GM19023 (cell line): ENCODE measurements around the gene PARD3B.
"Not testable (repeated sequence)": the region's sequence is repeated elsewhere in the genome, so short reads cannot be mapped to it uniquely, and the experiment has no call there.

Experiments
- ATAC-seq: cut with Tn5 transposase; IDR thresholded peaks from one replicate; pipeline ENCODE4 v1.9.1; 2021; ENCODE audit warnings: mild to moderate bottlenecking, moderate library complexity; ENCODE audit not compliant: unreplicated experiment

PARD3B gene

DNA sequence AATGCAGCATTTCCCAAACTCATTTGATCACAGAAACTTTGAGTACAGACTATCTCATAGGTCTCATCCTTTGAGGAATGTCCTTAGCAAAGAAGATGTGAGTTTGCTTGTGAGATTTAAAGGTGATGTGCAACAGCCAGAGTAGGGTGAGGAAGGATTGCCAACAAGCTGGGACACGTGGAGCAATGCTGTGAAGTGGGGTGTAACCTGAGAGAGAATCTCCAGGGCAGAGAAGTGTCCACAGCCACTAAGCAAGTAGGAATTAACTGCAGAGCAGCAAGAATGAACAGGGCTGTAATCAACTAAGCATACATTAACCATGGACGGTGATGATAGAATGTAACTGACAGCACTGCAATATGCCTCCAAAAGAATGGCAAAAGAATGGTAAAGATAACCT, 667.1 kb downstream of the PARD3B start:
- ATAC-seq: no peak

DNA sequence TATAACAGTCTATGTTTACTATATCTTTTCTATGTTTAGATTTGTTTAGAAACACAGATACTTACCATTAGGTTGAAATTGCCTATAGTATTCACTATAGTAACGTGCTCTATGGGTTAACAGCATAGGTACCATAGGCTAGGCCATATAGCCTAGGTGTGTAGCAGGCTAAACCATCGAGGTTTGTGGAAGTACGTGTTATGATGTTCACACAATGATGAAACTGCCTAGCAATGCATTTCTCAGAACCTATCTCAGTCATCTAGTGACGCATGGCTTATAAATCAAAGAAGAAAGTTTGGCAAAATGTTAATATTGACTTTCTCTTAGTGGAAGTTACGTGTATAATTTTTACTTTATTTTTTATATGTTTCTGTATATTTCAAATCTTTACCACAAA, 670.8 kb downstream of the PARD3B start:
- no peak for ATAC-seq

DNA sequence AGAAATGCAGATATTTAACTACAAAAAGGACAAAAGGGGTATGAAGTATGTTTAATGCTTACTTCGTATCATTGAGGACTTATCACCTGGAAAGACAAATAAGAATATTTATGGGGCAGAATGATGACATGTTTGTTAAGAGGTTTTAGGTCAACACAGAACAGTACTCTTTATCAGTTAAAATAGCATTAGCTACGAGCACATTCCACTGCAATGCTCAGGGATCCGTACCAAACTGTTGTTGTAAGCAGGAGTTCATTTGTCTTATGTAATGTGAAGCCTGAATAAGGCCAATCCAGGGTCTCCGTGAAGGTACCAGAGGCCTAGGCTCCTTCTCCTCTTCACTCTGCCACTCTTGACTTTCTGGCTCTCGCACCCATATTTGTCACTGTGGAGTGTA, 671.3 kb downstream of the PARD3B start:
- no peak for ATAC-seq

GRCh38 chr2:205217004-205217403, 671.7 kb downstream of the PARD3B start:
- no peak for ATAC-seq

GRCh38 chr2:205218056-205218455, 672.8 kb downstream of the PARD3B start:
- no peak for ATAC-seq

- not testable (repeated sequence) for ATAC-seq
Measured at GRCh38 chr2:205218816-205219215, 673.5 kb downstream of the PARD3B start.

DNA sequence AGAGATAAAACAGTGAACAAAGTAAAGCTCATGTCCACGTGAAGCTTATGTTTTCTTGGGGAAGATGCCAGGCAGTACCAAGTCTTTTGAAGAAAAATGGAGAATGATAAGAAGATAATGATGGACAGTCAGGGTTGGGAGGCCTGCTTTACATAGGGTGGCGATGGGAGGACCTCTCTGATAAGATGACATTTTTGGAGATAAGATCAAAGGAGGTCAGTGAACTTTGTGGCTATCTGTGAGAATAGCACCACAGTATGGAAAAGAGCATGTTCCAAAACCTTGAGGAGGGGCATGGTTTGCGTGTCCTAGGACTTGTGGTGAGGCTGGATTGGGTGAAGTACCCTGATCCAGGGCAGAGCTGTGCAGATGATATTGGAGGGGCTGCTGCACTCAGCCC, 675.3 kb downstream of the PARD3B start:
- no peak for ATAC-seq

DNA sequence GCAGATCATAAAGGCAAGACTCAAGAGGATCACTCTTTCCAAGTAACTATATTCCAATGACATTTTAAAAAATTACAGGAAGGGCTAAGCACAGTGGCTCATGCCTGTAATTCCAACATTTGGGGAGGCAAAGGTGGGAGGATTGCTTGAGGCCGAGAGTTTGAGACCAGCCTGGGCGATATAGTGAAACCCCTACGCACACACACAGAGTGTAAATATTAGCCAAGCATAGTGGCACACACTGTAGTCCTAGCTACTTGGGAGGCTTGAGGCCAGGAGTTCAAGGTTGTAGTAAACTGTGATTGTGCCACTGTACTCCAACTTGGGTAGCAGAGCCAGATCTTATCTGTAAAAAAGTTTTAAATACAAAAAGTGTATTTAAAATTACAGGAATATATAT, 686.8 kb downstream of the PARD3B start:
- ATAC-seq: no peak

DNA sequence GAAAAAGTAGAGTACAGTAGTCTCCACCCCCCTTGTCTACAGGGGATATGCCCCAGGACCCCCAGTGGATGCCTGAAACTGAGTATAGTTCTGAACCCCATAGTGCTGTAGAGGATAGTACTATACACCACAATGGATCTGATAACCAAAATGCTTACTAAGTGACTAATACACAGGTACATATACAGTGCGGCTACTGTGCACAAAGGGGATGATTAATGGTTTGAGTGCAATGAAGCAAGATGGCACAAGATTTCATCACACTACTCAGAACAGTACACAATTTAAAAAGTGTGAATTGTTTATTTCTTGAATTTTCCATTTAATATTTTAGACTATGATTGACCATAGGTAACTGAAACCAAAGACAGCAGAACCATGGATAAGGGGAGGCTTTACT, 690.2 kb downstream of the PARD3B start:
- no peak for ATAC-seq

DNA sequence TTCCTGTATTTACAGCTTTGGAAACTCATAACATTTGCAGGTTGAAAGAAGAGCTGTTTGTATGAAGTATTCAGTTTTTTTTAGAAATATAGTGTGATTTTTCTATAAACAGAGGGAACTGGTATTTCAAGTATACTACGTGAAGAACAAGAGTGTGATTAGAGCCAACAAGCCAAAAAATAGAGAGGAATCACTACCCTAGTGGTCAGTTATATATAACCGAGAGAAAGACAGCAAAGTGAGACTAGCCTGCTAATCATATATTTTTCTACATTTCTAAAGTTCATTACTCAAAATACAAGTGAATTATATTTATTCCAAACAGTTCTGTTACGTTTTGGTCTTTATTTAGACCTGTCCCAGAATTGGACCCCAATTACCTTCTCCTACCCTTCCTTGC, 692.2 kb downstream of the PARD3B start:
- ATAC-seq: no peak

DNA sequence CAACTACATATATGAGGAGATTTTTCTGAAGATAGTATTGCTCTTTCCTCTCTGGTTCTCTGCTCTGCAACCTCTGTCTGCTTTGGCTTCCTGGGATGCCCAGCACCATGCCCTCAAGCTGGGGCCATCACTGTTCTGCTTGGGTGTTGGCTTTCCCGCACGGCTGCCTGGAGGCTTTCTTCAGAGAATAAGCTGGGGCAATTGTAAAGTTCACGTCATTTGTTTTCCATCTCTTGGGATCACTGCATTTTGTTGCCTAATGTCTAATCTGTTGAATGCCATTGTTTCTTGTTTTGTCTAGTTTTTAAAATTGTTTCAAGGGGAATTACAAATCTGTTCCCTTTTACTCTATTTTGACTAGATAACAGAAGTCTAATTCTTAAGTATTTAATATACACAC, 699.7 kb downstream of the PARD3B start:
- ATAC-seq: no peak

GRCh38 chr2:205245652-205246051, 700.4 kb downstream of the PARD3B start:
- no peak for ATAC-seq

DNA sequence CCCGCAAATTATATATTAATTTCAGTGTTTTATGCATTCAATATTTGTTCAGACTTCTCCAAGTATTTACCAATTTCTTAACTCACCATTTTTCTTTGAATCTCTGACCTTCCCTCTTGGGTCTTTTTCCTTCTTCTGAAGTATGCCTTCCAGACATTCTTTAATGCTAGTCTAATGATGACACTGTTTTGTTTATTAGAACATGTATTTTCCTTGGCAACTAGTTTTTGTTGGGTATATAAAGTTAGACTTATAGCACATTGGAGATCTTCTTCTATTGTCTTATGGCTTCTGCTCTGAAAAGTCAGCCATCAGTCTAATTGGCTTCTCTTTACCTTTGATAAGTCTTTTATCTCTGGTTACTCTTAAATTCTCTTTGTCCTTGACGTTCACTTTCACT, 713.8 kb downstream of the PARD3B start:
- ATAC-seq: no peak

DNA sequence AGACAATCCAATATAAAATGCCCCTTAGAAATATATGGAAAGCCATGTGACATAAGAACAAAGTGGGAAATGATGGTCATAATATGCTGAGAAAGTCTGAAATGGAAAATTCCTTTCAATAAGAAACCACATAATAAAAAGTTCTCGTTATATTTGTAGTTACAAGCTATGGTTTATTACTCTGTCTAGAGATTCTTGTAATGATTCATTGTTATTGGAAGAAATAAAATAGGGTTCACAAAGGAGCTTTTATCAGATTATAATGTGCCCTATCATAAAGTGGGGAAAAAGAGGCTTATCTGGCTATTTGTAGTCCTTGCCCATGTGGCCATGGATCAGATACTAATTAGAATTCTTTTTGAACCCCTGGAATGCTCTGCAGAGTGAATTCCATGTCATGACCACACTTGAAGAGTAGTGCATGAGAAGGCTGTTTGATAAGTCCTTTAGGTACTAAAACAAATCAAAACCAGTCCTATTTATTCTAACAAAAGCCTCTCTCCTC, 716.3 kb downstream of the PARD3B start:
- no peak for ATAC-seq

GRCh38 chr2:205267323-205267722, 722.0 kb downstream of the PARD3B start:
- ATAC-seq: no peak

- ATAC-seq: no peak
Measured at GRCh38 chr2:205270689-205271088, 725.4 kb downstream of the PARD3B start.

- ATAC-seq: no peak
Measured at GRCh38 chr2:205273148-205273547, 727.9 kb downstream of the PARD3B start.

- ATAC-seq: no peak
Measured at GRCh38 chr2:205273627-205274026, 728.4 kb downstream of the PARD3B start.

GRCh38 chr2:205274801-205275200, 729.5 kb downstream of the PARD3B start:
- ATAC-seq: no peak

- ATAC-seq: no peak
Measured at GRCh38 chr2:205276116-205276777, 731.0 kb downstream of the PARD3B start.

DNA sequence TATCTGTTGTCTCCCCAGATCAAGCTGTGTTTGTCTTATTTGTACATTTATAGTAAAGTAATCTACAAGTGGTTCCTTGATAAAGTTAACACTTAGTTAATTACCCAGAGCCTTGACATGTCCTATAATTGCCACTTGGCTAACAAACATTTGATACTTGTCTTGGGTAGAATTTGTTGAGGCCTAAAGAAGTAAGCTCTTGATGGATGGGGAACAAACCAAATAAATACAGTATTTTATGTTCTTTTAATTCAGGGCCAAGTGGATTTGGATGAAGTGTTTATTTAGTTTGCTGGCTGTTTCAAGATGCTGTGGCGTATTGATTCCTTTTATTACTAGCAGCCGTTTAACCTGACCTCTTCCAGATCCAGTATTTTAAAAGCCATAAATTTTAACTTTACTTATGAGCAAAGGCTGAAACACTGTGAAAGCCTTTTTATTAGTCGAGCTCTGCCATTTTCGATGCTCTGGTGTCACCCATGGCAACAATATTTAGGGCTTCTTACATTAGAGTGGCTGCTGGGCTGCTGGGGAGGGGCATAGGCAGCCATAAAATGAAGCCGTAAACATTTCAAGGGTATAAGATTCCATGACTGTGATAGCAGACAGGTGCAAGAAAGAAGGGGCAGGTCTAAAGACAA, 735.4 kb downstream of the PARD3B start:
- ATAC-seq: no peak

GRCh38 chr2:205283736-205284270, 738.5 kb downstream of the PARD3B start:
- no peak for ATAC-seq
